Loucy (cell line): ENCODE results near the gene GIPC3.

ENCODE experiments used
- H2AFZ ChIP-seq: fragments of 200-600 bp; sonication (generic); 2 replicates; pipeline ENCODE4 v1.6.0; 2016; ENCODE audit warnings: antibody characterized with exemption, mild to moderate bottlenecking, low read length, moderate library complexity
- H3F3A ChIP-seq: fragments of 200-600 bp; 2 replicates; pipeline ENCODE4 v1.6.0; 2016; ENCODE audit warnings: antibody characterized with exemption, low read depth, mild to moderate bottlenecking
- H3K27me3 ChIP-seq: fragments of 200-600 bp; sonication (generic); 2 replicates; pipeline ENCODE4 v1.6.1; 2014; ENCODE audit warnings: low read length, mild to moderate bottlenecking; ENCODE audit not compliant: insufficient read depth, poor library complexity, severe bottlenecking
- H3K36me3 ChIP-seq: fragments of 200-600 bp; sonication (generic); 2 replicates; pipeline ENCODE4 v1.6.1; 2016; ENCODE audit warnings: low read length; ENCODE audit not compliant: insufficient read depth
- H3K4me1 ChIP-seq: fragments of 200-600 bp; sonication (generic); 2 replicates; pipeline ENCODE4 v1.5.1; 2014; ENCODE audit warnings: low read length, mild to moderate bottlenecking; ENCODE audit not compliant: insufficient read depth, poor library complexity, severe bottlenecking
- H3K4me2 ChIP-seq: fragments of 200-600 bp; sonication (generic); 2 replicates; pipeline ENCODE4 v1.6.0; 2014; ENCODE audit warnings: antibody characterized with exemption, low read length, low read depth, mild to moderate bottlenecking; ENCODE audit not compliant: poor library complexity, severe bottlenecking
- H3K4me3 ChIP-seq: fragments of 200-600 bp; sonication (generic); 2 replicates; pipeline ENCODE4 v1.5.1; 2014; ENCODE audit warnings: low read length, mild to moderate bottlenecking, mixed read lengths; ENCODE audit not compliant: poor library complexity, severe bottlenecking
- H3K79me2 ChIP-seq: fragments of 200-600 bp; sonication (generic); 2 replicates; pipeline ENCODE4 v1.6.1; 2014; ENCODE audit warnings: low read length; ENCODE audit not compliant: insufficient read depth
- H3K9ac ChIP-seq: fragments of 200-600 bp; sonication (generic); 2 replicates; pipeline ENCODE4 v1.6.0; 2014; ENCODE audit warnings: mild to moderate bottlenecking, low read depth, low read length, moderate library complexity; ENCODE audit not compliant: poor library complexity, severe bottlenecking
- H3K9me2 ChIP-seq: fragments of 200-600 bp; sonication (generic); replicated peaks from 2 replicates; pipeline ENCODE4 v1.6.1; 2016; ENCODE audit warnings: low read depth, low read length, mixed read lengths
- H3K9me3 ChIP-seq: fragments of 200-600 bp; sonication (generic); 2 replicates; pipeline ENCODE4 v1.6.1; 2014; ENCODE audit warnings: mild to moderate bottlenecking, antibody characterized with exemption, low read length, low read depth; ENCODE audit not compliant: insufficient read depth
- H4K20me1 ChIP-seq: fragments of 200-600 bp; sonication (generic); 2 replicates; pipeline ENCODE4 v1.6.0; 2014; ENCODE audit warnings: antibody characterized with exemption, low read length, mild to moderate bottlenecking; ENCODE audit not compliant: insufficient read depth, poor library complexity, severe bottlenecking
- EZH2phosphoT487 ChIP-seq: fragments of 200-600 bp; IDR thresholded peaks from 2 replicates; pipeline ENCODE4 v1.6.1; 2018; ENCODE audit warnings: antibody characterized with exemption, mild to moderate bottlenecking, moderate library complexity, borderline replicate concordance
- TF ChIP-seq, protein P1 (sequence below): fragments of 200-600 bp; sonication (generic); conservative IDR thresholded peaks from 2 replicates; pipeline ENCODE4 v1.5.1; 2014; ENCODE audit warnings: mild to moderate bottlenecking, antibody characterized with exemption, low read length

GIPC3 gene

GRCh38 chr19:3608750-3609322, 23.6 kb downstream of the GIPC3 start:
- Histone ChIP-seq H3K79me2 (no peaks in the 10 kb centered on the region), H3F3A (no peaks in the 10 kb centered on the region), H4K20me1 (no peaks in the 10 kb centered on the region), H3K9me2 (no peaks in the 10 kb centered on the region), H3K9me3 (no peaks in the 10 kb centered on the region), H2AFZ (no peak overlapping the region), H3K4me1 (peaks cover 7% of the 10 kb centered on the region), H3K4me2 (no peak overlapping the region), H3K4me3 (no peak overlapping the region), H3K36me3 (peaks cover 7% of the 10 kb centered on the region; the same call in 1 of the 2 replicates), H3K9ac (no peak overlapping the region), H3K27me3 (no peaks in the 10 kb centered on the region)
- TF ChIP-seq, protein P1, sequence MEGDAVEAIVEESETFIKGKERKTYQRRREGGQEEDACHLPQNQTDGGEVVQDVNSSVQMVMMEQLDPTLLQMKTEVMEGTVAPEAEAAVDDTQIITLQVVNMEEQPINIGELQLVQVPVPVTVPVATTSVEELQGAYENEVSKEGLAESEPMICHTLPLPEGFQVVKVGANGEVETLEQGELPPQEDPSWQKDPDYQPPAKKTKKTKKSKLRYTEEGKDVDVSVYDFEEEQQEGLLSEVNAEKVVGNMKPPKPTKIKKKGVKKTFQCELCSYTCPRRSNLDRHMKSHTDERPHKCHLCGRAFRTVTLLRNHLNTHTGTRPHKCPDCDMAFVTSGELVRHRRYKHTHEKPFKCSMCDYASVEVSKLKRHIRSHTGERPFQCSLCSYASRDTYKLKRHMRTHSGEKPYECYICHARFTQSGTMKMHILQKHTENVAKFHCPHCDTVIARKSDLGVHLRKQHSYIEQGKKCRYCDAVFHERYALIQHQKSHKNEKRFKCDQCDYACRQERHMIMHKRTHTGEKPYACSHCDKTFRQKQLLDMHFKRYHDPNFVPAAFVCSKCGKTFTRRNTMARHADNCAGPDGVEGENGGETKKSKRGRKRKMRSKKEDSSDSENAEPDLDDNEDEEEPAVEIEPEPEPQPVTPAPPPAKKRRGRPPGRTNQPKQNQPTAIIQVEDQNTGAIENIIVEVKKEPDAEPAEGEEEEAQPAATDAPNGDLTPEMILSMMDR = no peak

GRCh38 chr19:3609779-3610719, 24.8 kb downstream of the GIPC3 start:
- no peaks in the 10 kb centered on the region for H3K27me3 ChIP-seq
- H3K79me2 ChIP-seq = no peaks in the 10 kb centered on the region
- TF ChIP-seq EZH2phosphoT487 = no peak
- TF ChIP-seq, protein P1 = no peak

GRCh38 chr19:3610745-3611717, 25.8 kb downstream of the GIPC3 start:
- Histone ChIP-seq H2AFZ (no peak overlapping the region), H4K20me1 (no peaks in the 10 kb centered on the region)

More at GRCh38 chr19:3609779-3610719, 24.8 kb downstream of the GIPC3 start:
- peaks cover 5% of the 10 kb centered on the region for H3K4me1 ChIP-seq
- no peaks in the 10 kb centered on the region for H3K9me2 ChIP-seq
- no peak overlapping the region for H3K4me2 ChIP-seq
- H2AFZ ChIP-seq = no peak overlapping the region
- no peaks in the 10 kb centered on the region for H3F3A ChIP-seq
- H3K36me3 ChIP-seq = peaks cover 7% of the 10 kb centered on the region; the same call in 1 of the 2 replicates
- no peak overlapping the region for H3K4me3 ChIP-seq
- no peak overlapping the region for H3K9ac ChIP-seq
- no peaks in the 10 kb centered on the region for H3K9me3 ChIP-seq
- no peaks in the 10 kb centered on the region for H4K20me1 ChIP-seq

More at GRCh38 chr19:3610745-3611717, 25.8 kb downstream of the GIPC3 start:
- Histone ChIP-seq H3K9me3 (no peaks in the 10 kb centered on the region), H3K4me2 (no peak overlapping the region), H3K27me3 (no peaks in the 10 kb centered on the region), H3F3A (no peaks in the 10 kb centered on the region), H3K9ac (no peak overlapping the region), H3K79me2 (no peaks in the 10 kb centered on the region), H3K4me3 (no peak overlapping the region), H3K9me2 (no peaks in the 10 kb centered on the region), H3K36me3 (peaks cover 7% of the 10 kb centered on the region; the same call in 1 of the 2 replicates), H3K4me1 (no peaks in the 10 kb centered on the region)
- no peak for TF ChIP-seq EZH2phosphoT487
- TF ChIP-seq, protein P1 = no peak
